HepG2 (cell line): Measurements from ENCODE around the gene CCL27. TPM values are rescaled to one million over a fixed set of nuclear protein-coding genes. Genes with fewer than 3 reads are reported as not detected.

Experiments used
- DNMT3B ChIP-seq: conservative IDR thresholded peaks from 2 replicates; pipeline ENCODE4 v1.6.1; 2016; ENCODE audit warnings: missing biosample characterization, control low read depth
- FOXJ3 ChIP-seq: sonication (generic); formaldehyde crosslinking; IDR thresholded peaks from 2 replicates; pipeline ENCODE4 v1.4.0; 2020; ENCODE audit warnings: missing genetic modification reagents, mild to moderate bottlenecking, borderline replicate concordance
- GATA4 ChIP-seq: sonication (generic); IDR thresholded peaks from 2 replicates; pipeline ENCODE4 v1.6.1; 2016; ENCODE audit warnings: antibody characterized with exemption, low read depth, borderline replicate concordance
- GZF1 ChIP-seq: sonication (generic); formaldehyde crosslinking; IDR thresholded peaks from 2 replicates; pipeline ENCODE4 v1.5.1; 2020; ENCODE audit warnings: mild to moderate bottlenecking, missing genetic modification reagents
- REPIN1 ChIP-seq: sonication (generic); formaldehyde crosslinking; IDR thresholded peaks from 2 replicates; pipeline ENCODE4 v1.8.0; 2022; ENCODE audit warnings: missing genetic modification reagents, low read depth, mild to moderate bottlenecking, borderline replicate concordance
- RXRB ChIP-seq: IDR thresholded peaks from 2 replicates; pipeline ENCODE4 v1.6.1; 2016; ENCODE audit warnings: borderline replicate concordance, missing genetic modification reagents, missing compliant biosample characterization
- ZNF124 ChIP-seq: sonication (generic); formaldehyde crosslinking; IDR thresholded peaks from 2 replicates; pipeline ENCODE4 v1.4.0; 2020; ENCODE audit warnings: missing genetic modification reagents
- ZNF44 ChIP-seq: sonication (generic); formaldehyde crosslinking; IDR thresholded peaks from 2 replicates; pipeline ENCODE4 v1.5.1; 2020; ENCODE audit warnings: mild to moderate bottlenecking, missing genetic modification reagents
- ZNF891 ChIP-seq: sonication (generic); formaldehyde crosslinking; IDR thresholded peaks from 2 replicates; pipeline ENCODE4 v1.5.0; 2020; ENCODE audit warnings: mild to moderate bottlenecking, missing genetic modification reagents
- polyA plus RNA-seq, 8 experiments: library from polyadenylated mRNA; depleted of rRNA in 3 of 8; stranded (reverse) in 7 of 8; unstranded in 1 of 8; fragments of >200 nt; fragmentation: Illumina TruSeq in 4 of 8; extraction: Trizol in 4 of 8; gene quantifications; 2 replicates each; pipeline versions ENCODE4 v1.2.1 to v1.2.3, GENCODE V29; 2011 to 2016; ENCODE audit warnings: low read depth in 4 of 8, missing spikeins in 1 of 8, mixed read lengths in 1 of 8; ENCODE audit not compliant: insufficient read depth in 1 of 8
- total RNA-seq, 5 experiments: library from RNA; depleted of rRNA; stranded (reverse); fragments of >200 nt; fragmentation: Illumina TruSeq; extraction: Trizol; gene quantifications; 2 replicates each; pipeline ENCODE4 v1.2.3, GENCODE V29; 2016; ENCODE audit warnings: low read depth in 1 of 5
- TF ChIP-seq, protein P1 (sequence below): IDR thresholded peaks from 2 replicates; pipeline ENCODE4 v1.6.1; 2016; ENCODE audit warnings: mild to moderate bottlenecking, missing biosample characterization, missing genetic modification reagents
- TF ChIP-seq, protein P2 (sequence below): sonication (generic); formaldehyde crosslinking; IDR thresholded peaks from 2 replicates; pipeline ENCODE4 v1.8.1; 2023; ENCODE audit warnings: mild to moderate bottlenecking, missing genetic modification reagents, borderline replicate concordance
- TF ChIP-seq, protein P3 (sequence below): sonication (generic); formaldehyde crosslinking; IDR thresholded peaks from 2 replicates; pipeline ENCODE4 v1.4.0; 2020; ENCODE audit warnings: missing genetic modification reagents
- TF ChIP-seq, protein P4 (sequence below), 2 experiments: fragments of 450-650 bp in 1 of 2; sonication (generic) in 1 of 2; formaldehyde crosslinking in 1 of 2; IDR thresholded peaks; 2 replicates each; pipeline versions ENCODE4 v1.6.1 to v1.8.0; 2016 to 2022; ENCODE audit warnings: antibody characterized with exemption in 1 of 2, mild to moderate bottlenecking in 1 of 2, missing genetic modification reagents in 1 of 2
- TF ChIP-seq, protein P5 (sequence below): sonication (generic); formaldehyde crosslinking; conservative IDR thresholded peaks from 2 replicates; pipeline ENCODE4 v1.8.0; 2022; ENCODE audit warnings: mild to moderate bottlenecking, moderate library complexity, missing genetic modification reagents

Gene CCL27
- total and polyA plus RNA-seq, 2 of the 13 experiments (the other 11 are each of a cell fraction or from before 2014, with no cell fraction given) = not detected

DNA sequence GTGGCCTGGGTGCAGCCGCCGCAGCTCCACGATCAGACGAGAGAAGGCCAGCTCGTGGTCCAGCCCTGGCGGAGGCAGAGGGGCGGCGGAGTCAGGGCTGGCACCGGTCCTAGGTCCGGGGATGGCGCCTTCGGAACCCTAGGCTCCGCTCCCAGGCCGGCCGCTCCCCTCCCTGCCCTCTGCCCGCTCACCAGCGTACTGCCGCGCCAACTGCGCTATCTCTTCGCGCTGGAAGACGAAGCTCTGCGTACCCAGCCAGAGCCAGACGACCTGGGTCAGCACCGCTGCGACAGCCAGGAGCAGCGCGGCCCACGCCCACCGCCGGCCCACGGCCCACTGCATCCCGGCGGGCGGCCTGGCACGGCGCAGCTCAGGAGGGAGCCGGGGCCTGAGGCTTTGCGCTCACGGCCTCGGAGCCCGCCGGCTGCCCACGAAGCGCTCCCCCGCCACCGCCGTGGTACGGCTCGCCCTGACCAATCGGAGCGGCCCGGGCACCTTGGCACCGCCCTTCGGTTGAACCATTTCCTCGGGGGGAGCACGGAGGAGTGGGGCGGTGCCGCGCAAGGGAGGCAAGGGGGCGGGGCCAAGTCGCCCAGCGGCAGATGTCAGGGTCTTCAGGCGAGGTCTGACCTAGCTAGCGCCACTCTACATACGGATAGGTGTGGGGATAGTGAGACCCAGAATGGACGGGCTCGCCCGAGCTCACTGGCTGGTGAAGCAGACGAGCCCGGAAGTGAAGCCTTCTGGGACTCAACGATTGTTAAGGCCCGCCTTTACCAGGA, 24.9 kb downstream of the CCL27 start, which contains the start of gene SIGMAR1 (continued):
- TF ChIP-seq DNMT3B (peak; percentile 42; the same call in 1 of the 2 replicates), RXRB (CRISPR knock-in tag) (peak; percentile 64), FOXJ3 (CRISPR knock-in tag) (no peak), ZNF891 (CRISPR knock-in tag) (peak; percentile 73), ZNF44 (0 out of 2 replicates have a peak, but pooled peaks have one; percentile 70), GZF1 (CRISPR knock-in tag) (no peak; the same call in 1 of the 2 replicates), ZNF124 (peak; percentile 81; the same call in 1 of the 2 replicates), REPIN1 (peak; percentile 87), GATA4 (no peak; the same call in 1 of the 2 replicates)
- TF ChIP-seq, protein P1, sequence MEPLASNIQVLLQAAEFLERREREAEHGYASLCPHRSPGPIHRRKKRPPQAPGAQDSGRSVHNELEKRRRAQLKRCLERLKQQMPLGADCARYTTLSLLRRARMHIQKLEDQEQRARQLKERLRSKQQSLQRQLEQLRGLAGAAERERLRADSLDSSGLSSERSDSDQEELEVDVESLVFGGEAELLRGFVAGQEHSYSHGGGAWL (CRISPR knock-in tag) = peak; percentile 94
- TF ChIP-seq, protein P2, sequence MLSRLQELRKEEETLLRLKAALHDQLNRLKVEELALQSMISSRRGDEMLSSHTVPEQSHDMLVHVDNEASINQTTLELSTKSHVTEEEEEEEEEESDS = peak; percentile 85; the same call in 1 of the 2 replicates
- TF ChIP-seq, protein P3, sequence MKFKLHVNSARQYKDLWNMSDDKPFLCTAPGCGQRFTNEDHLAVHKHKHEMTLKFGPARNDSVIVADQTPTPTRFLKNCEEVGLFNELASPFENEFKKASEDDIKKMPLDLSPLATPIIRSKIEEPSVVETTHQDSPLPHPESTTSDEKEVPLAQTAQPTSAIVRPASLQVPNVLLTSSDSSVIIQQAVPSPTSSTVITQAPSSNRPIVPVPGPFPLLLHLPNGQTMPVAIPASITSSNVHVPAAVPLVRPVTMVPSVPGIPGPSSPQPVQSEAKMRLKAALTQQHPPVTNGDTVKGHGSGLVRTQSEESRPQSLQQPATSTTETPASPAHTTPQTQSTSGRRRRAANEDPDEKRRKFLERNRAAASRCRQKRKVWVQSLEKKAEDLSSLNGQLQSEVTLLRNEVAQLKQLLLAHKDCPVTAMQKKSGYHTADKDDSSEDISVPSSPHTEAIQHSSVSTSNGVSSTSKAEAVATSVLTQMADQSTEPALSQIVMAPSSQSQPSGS (CRISPR knock-in tag) = no peak
- TF ChIP-seq, protein P4, sequence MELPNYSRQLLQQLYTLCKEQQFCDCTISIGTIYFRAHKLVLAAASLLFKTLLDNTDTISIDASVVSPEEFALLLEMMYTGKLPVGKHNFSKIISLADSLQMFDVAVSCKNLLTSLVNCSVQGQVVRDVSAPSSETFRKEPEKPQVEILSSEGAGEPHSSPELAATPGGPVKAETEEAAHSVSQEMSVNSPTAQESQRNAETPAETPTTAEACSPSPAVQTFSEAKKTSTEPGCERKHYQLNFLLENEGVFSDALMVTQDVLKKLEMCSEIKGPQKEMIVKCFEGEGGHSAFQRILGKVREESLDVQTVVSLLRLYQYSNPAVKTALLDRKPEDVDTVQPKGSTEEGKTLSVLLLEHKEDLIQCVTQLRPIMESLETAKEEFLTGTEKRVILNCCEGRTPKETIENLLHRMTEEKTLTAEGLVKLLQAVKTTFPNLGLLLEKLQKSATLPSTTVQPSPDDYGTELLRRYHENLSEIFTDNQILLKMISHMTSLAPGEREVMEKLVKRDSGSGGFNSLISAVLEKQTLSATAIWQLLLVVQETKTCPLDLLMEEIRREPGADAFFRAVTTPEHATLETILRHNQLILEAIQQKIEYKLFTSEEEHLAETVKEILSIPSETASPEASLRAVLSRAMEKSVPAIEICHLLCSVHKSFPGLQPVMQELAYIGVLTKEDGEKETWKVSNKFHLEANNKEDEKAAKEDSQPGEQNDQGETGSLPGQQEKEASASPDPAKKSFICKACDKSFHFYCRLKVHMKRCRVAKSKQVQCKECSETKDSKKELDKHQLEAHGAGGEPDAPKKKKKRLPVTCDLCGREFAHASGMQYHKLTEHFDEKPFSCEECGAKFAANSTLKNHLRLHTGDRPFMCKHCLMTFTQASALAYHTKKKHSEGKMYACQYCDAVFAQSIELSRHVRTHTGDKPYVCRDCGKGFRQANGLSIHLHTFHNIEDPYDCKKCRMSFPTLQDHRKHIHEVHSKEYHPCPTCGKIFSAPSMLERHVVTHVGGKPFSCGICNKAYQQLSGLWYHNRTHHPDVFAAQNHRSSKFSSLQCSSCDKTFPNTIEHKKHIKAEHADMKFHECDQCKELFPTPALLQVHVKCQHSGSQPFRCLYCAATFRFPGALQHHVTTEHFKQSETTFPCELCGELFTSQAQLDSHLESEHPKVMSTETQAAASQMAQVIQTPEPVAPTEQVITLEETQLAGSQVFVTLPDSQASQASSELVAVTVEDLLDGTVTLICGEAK (IDR thresholded peaks at IDR 0.05) = no peak
- TF ChIP-seq, protein P4 (CRISPR knock-in tag; IDR thresholded peaks at IDR 0.05) = peak; percentile 69; the same call in 1 of the 2 replicates
- TF ChIP-seq, protein P5, sequence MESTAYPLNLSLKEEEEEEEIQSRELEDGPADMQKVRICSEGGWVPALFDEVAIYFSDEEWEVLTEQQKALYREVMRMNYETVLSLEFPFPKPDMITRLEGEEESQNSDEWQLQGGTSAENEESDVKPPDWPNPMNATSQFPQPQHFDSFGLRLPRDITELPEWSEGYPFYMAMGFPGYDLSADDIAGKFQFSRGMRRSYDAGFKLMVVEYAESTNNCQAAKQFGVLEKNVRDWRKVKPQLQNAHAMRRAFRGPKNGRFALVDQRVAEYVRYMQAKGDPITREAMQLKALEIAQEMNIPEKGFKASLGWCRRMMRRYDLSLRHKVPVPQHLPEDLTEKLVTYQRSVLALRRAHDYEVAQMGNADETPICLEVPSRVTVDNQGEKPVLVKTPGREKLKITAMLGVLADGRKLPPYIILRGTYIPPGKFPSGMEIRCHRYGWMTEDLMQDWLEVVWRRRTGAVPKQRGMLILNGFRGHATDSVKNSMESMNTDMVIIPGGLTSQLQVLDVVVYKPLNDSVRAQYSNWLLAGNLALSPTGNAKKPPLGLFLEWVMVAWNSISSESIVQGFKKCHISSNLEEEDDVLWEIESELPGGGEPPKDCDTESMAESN = peak; percentile 96
